ENCODE data around the gene CHRNA4.
"Not testable (repeated sequence)": the region's sequence is repeated elsewhere in the genome, so short reads cannot be mapped to it uniquely, and the experiment has no call there.

CHRNA4 gene

DNA sequence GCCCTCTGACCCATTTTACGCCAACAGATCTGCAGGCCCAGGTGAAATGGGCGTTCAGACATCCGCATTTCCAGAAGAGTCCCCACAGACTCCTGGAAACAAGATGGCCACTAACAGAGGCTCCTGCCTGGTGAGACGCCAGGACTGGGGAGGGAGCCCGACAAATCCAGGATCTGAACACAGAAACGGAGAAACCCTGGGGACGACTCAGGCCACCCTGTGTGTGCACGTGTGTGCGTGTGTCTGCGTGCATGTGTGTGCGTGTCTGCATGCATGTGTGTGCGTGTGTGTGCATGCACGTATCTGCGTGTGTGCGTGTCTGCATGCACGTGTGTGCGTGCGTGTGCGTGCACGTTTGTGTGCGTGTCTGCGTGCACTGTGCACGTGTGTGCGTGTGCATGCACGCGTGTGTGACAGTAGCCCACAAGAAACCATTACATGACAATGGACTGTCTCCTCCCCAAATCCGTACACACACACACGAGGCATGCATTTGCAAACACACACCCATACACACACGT lies 24.9 kb downstream of the CHRNA4 start:
- H4K20me1 ChIP-seq (ENCODE audit: control insufficient read depth, insufficient read depth, low read depth, low read length): no peaks in the 10 kb centered on the region
- no peaks in the 10 kb centered on the region for H3F3A ChIP-seq (ENCODE audit: control insufficient read depth, insufficient read depth)
- no peaks in the 10 kb centered on the region for H3K9me2 ChIP-seq (replicated peaks; ENCODE audit: control insufficient read depth, low read length)
- no peak overlapping the region for H3K27ac ChIP-seq (ENCODE audit: low read depth, low read length)
- H3K4me3 ChIP-seq (ENCODE audit: low read length): no peak overlapping the region
- H3K36me3 ChIP-seq (ENCODE audit: control insufficient read depth, low read length): no peaks in the 10 kb centered on the region
- peaks cover 4% of the 10 kb centered on the region; the same call in 1 of the 2 replicates for H3K9me3 ChIP-seq (ENCODE audit: control insufficient read depth, insufficient read depth, low read length)
- H3K4me1 ChIP-seq (ENCODE audit: control insufficient read depth, low read length): no peaks in the 10 kb centered on the region
- TF ChIP-seq EZH2phosphoT487 (IDR thresholded peaks at IDR 0.05; ENCODE audit: borderline replicate concordance, low read length): no peak
- TF ChIP-seq, protein P1, sequence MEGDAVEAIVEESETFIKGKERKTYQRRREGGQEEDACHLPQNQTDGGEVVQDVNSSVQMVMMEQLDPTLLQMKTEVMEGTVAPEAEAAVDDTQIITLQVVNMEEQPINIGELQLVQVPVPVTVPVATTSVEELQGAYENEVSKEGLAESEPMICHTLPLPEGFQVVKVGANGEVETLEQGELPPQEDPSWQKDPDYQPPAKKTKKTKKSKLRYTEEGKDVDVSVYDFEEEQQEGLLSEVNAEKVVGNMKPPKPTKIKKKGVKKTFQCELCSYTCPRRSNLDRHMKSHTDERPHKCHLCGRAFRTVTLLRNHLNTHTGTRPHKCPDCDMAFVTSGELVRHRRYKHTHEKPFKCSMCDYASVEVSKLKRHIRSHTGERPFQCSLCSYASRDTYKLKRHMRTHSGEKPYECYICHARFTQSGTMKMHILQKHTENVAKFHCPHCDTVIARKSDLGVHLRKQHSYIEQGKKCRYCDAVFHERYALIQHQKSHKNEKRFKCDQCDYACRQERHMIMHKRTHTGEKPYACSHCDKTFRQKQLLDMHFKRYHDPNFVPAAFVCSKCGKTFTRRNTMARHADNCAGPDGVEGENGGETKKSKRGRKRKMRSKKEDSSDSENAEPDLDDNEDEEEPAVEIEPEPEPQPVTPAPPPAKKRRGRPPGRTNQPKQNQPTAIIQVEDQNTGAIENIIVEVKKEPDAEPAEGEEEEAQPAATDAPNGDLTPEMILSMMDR (IDR thresholded peaks at IDR 0.05; ENCODE audit: low read depth, low read length, poor library complexity, severe bottlenecking): no peak
- H3K79me2 ChIP-seq (ENCODE audit: control insufficient read depth, low read length): no peaks in the 10 kb centered on the region
- no peaks in the 10 kb centered on the region for H3K27me3 ChIP-seq (ENCODE audit: control insufficient read depth, low read length)
- no peak overlapping the region for H3K4me2 ChIP-seq (ENCODE audit: low read length)

DNA sequence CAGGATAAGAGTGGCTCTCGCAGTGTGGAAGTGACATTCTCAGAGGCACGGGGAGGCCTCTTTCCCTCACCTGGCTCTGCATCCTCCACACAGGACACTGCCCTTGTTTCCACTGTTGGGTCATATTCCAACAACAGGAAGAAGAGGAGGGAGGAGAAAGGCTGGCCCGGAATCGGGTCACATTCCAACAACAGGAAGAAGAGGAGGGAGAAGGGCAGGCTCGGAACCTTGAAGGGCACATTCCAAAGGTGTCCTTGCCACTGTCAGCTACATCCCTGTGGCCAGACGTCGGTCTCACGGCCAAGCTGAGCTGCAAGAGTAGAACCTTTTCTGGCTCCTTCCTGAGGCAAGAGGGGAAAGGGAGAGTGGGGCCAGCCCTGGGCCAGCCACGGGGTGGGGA lies 25.4 kb downstream of the CHRNA4 start:
- Histone ChIP-seq H3K4me3 (ENCODE audit: low read length) (no peak overlapping the region), H3K9me3 (ENCODE audit: control insufficient read depth, insufficient read depth, low read length) (peaks cover 4% of the 10 kb centered on the region; the same call in 1 of the 2 replicates), H4K20me1 (ENCODE audit: control insufficient read depth, insufficient read depth, low read depth, low read length) (no peaks in the 10 kb centered on the region), H3K4me1 (ENCODE audit: control insufficient read depth, low read length) (no peaks in the 10 kb centered on the region), H3K9me2 (replicated peaks; ENCODE audit: control insufficient read depth, low read length) (no peaks in the 10 kb centered on the region), H3K27me3 (ENCODE audit: control insufficient read depth, low read length) (no peaks in the 10 kb centered on the region), H3K4me2 (ENCODE audit: low read length) (no peak overlapping the region), H3K79me2 (ENCODE audit: control insufficient read depth, low read length) (no peaks in the 10 kb centered on the region), H3K27ac (ENCODE audit: low read depth, low read length) (no peak overlapping the region), H3K36me3 (ENCODE audit: control insufficient read depth, low read length) (no peaks in the 10 kb centered on the region), H3F3A (ENCODE audit: control insufficient read depth, insufficient read depth) (no peaks in the 10 kb centered on the region)
- TF ChIP-seq EZH2phosphoT487 (IDR thresholded peaks at IDR 0.05; ENCODE audit: borderline replicate concordance, low read length): no peak
- TF ChIP-seq, protein P1 (IDR thresholded peaks at IDR 0.05; ENCODE audit: low read depth, low read length, poor library complexity, severe bottlenecking): no peak

DNA sequence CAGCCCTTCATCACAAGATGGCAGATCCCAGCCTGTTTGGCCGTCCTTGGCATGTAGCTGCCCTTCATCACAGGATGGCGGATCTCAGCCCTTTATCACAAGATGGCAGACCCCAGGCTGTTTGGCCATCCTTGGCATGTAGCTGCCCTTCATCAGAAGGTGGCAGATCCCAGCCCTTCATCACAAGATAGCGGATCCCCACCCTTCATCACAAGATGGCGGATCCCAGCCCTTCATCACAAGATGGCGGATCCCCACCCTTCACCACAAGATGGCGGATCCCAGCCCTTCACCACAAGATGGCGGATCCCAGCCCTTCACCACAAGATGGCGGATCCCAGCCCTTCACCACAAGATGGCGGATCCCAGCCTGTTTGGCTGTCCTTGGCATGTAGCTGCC lies 26.1 kb downstream of the CHRNA4 start:
- H3K27me3 ChIP-seq (ENCODE audit: control insufficient read depth, low read length); H4K20me1 ChIP-seq (ENCODE audit: control insufficient read depth, insufficient read depth, low read depth, low read length); H3K27ac ChIP-seq (ENCODE audit: low read depth, low read length); H3F3A ChIP-seq (ENCODE audit: control insufficient read depth, insufficient read depth); H3K4me3 ChIP-seq (ENCODE audit: low read length); H3K9me2 ChIP-seq (replicated peaks; ENCODE audit: control insufficient read depth, low read length); H3K4me2 ChIP-seq (ENCODE audit: low read length); H3K4me1 ChIP-seq (ENCODE audit: control insufficient read depth, low read length); H3K79me2 ChIP-seq (ENCODE audit: control insufficient read depth, low read length); H3K36me3 ChIP-seq (ENCODE audit: control insufficient read depth, low read length); H3K9me3 ChIP-seq (ENCODE audit: control insufficient read depth, insufficient read depth, low read length): not testable (repeated sequence)

DNA sequence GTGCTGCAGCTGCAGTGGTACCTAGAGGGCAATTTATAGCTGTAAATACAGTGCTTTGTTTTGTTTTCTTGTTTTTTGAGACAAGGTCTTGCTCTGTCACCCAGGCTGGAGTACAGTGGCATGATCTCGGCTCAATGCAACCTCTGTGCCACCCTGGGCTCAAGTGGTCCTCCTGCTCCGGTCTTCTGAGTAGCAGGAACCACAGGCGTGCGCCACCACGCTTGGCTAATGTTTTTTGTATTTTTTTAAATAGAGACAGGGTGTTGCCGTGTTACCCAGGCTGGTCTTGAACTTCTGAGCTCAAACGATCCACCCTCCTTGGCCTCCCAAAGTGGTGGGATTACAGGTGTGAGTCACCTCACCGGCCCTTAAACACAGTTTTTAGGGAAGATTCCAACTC lies 26.8 kb downstream of the CHRNA4 start:
- Histone ChIP-seq H3K36me3 (ENCODE audit: control insufficient read depth, low read length) (no peaks in the 10 kb centered on the region), H3K79me2 (ENCODE audit: control insufficient read depth, low read length) (no peaks in the 10 kb centered on the region), H3K27ac (ENCODE audit: low read depth, low read length) (no peak overlapping the region), H3K9me3 (ENCODE audit: control insufficient read depth, insufficient read depth, low read length) (peaks cover 4% of the 10 kb centered on the region; the same call in 1 of the 2 replicates), H4K20me1 (ENCODE audit: control insufficient read depth, insufficient read depth, low read depth, low read length) (no peaks in the 10 kb centered on the region), H3K4me3 (ENCODE audit: low read length) (no peak overlapping the region), H3K4me2 (ENCODE audit: low read length) (no peak overlapping the region), H3K27me3 (ENCODE audit: control insufficient read depth, low read length) (no peaks in the 10 kb centered on the region), H3K4me1 (ENCODE audit: control insufficient read depth, low read length) (no peaks in the 10 kb centered on the region), H3F3A (ENCODE audit: control insufficient read depth, insufficient read depth) (no peaks in the 10 kb centered on the region), H3K9me2 (replicated peaks; ENCODE audit: control insufficient read depth, low read length) (no peaks in the 10 kb centered on the region)
- TF ChIP-seq, protein P1 (IDR thresholded peaks at IDR 0.05; ENCODE audit: low read depth, low read length, poor library complexity, severe bottlenecking): no peak
- TF ChIP-seq EZH2phosphoT487 (IDR thresholded peaks at IDR 0.05; ENCODE audit: borderline replicate concordance, low read length): no peak

Data from DOHH2 (cell line).